GM21737 (cell line): ENCODE data around the gene PCSK4.

Experiments used
- ATAC-seq: cut with Tn5 transposase; IDR thresholded peaks from one replicate; pipeline ENCODE4 v1.9.1; 2021; ENCODE audit warnings: mild to moderate bottlenecking, moderate library complexity; ENCODE audit not compliant: unreplicated experiment

Gene PCSK4

DNA sequence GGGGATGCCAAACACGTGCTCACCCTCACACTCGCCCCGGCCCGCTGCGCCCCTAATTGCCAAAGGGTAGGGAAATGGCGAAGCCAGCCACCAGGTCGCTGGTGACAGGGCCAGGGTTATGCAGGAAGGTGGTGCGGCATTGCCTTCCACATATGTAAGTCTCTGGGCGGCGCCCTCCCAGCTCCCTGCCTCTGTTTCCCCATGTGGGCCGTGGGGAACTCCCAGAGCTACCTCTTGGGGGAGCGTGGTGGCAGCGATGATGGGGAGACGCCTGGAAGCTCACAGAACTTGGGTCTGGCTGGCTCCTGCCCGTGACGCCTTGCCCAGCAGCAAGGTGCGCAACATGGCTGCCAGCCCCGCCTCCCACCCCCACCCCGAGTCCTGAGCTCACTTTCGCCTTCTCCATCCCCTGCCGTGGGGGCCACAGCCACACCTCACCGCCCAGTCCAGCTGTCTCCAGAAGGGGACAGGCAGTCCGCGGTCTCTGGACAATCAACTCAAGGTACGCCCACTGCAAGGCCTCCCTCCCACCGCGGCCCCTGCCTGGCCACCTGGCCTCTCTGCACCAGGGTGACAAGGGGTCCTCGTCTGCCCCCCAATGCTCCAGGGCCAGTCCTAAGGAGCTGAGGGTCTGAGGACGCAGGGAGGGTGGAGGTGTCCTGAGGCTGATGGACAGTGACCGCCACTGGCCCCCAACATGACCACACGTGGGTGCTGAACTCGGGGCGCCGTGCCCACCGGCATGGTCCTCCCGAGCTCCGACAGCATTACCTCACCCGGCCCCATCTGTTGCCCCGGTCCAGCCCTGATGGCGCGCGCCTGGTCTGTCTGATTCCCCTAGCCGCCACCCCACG lies 17.7 kb downstream of the PCSK4 start:
- no peak for ATAC-seq

DNA sequence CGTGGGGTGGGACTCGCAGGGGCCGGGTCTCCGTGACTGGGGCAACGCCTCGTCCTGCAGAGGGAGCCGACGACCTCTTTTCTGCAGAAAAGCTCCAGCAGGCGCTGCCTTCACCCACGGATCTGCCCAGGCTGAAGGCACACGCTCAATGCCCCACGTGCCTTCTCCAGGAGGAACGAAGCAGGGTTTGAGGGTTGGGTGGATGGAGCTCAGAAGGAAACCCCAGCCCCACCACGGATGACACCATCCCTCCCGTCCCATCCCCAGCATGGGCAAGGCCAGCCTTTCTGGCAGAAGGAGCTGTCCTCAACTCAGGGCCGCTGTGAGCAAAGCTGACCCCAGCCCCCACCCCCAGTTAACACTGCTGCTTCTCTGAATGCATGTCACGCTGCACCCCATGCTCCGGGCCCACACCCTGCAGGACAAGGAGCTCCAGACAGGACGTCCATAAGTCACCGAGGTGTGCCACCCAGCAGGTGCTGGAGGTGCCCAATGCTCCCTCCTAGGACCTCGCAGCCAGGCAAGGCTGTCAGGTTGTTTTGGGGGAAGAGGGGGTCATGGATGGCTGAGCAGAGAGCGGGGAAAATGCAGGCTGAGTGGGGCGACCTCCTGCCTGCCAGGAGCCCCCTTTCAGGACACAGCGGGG lies 18.5 kb downstream of the PCSK4 start:
- ATAC-seq: no peak

GRCh38 chr19:1471010-1471514 lies 19.1 kb downstream of the PCSK4 start:
- no peak for ATAC-seq

- no peak for ATAC-seq
Measured at GRCh38 chr19:1470305-1471009, 19.7 kb downstream of the PCSK4 start.

- no peak for ATAC-seq
Measured at GRCh38 chr19:1470055-1470304, 20.2 kb downstream of the PCSK4 start.

GRCh38 chr19:1469255-1470054 lies 20.7 kb downstream of the PCSK4 start:
- no peak for ATAC-seq

GRCh38 chr19:1468821-1469254 lies 21.3 kb downstream of the PCSK4 start:
- no peak for ATAC-seq

- no peak for ATAC-seq
Measured at GRCh38 chr19:1468274-1468820, 21.8 kb downstream of the PCSK4 start.

GRCh38 chr19:1467490-1468273 lies 22.5 kb downstream of the PCSK4 start:
- ATAC-seq: no peak

GRCh38 chr19:1467215-1467489 lies 23.0 kb downstream of the PCSK4 start:
- ATAC-seq: no peak

- ATAC-seq: no peak
Measured at GRCh38 chr19:1466461-1467214, 23.5 kb downstream of the PCSK4 start.

GRCh38 chr19:1466018-1466460 lies 24.1 kb downstream of the PCSK4 start:
- no peak for ATAC-seq

- no peak for ATAC-seq
Measured at GRCh38 chr19:1465191-1466016, 24.7 kb downstream of the PCSK4 start.

DNA sequence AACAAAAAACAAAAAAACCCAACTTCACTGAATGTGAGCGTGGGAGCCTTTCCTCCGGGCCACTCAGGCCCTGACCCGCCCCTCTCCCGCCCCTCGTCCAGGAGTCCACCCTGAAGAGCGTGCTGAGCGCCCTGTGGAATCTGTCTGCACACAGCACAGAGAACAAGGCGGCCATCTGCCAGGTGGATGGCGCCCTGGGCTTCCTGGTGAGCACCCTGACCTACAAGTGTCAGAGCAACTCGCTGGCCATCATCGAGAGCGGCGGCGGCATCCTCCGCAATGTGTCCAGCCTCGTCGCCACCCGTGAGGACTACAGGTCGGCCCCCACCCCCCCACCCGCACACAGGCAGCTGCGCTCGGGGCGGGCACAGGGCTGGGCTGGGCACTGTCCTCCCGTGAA lies 28.3 kb downstream of the PCSK4 start:
- no peak for ATAC-seq

DNA sequence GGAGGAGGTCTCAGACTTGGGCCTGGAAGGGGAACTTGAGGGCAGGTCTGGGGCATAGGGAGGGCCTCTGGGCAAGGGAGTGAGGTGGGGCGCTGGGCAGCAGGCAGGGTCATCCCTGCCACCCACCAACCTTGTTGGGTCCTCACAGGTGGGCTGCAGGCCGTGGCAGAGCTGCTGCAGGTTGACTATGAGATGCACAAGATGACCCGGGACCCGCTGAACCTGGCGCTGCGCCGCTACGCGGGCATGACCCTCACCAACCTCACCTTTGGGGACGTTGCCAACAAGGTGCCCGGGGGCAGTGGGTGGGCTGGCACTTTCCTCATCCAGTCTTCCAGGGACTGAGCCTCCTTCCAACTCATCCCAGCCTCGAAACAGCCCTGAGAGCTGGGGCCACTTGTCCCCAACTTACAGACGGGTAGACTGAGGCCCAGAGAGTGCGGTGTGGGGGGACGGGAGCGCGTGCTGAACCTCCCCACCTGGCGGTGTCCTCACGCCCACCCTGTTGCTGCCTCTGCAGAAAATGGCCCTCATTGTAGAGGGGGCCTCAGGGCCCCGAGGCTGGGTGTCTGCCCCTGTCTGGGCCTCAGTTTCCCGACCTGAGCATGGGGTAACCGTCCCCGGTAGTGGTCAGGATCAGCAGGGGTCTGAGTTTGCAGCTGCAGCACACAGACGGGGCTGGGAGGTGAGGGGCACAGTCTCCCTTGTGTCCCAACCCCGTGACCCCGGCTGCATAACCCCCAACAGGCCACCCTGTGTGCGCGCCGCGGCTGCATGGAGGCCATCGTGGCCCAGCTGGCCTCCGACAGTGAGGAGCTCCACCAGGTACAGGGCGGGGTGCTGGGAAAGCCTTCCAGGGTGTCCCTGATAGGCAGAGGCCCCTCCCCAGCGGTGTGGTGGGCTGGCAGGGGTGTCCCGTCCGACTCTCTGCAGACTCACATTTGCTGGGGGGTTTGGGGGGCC lies 29.8 kb downstream of the PCSK4 start:
- no peak for ATAC-seq

DNA sequence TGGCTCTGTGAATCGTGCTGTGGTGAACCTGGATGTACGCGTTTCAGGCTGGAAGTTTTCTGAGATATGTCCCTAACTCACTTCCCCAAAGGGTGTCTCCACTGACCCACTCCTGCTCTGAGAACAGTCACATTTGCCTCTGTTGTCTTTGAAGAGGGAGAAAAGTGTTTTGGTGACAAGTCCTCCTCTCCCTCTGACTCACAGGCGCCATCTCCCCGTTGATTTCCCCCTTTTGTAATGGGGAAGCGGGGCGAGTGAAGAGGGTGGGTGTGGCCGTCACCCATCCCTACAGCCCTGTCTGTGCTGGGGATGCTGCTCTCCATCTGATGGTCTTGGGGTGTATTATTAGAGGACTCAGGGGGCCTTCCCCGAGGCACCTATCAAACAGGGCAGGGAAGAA lies 30.7 kb downstream of the PCSK4 start:
- ATAC-seq: no peak

DNA sequence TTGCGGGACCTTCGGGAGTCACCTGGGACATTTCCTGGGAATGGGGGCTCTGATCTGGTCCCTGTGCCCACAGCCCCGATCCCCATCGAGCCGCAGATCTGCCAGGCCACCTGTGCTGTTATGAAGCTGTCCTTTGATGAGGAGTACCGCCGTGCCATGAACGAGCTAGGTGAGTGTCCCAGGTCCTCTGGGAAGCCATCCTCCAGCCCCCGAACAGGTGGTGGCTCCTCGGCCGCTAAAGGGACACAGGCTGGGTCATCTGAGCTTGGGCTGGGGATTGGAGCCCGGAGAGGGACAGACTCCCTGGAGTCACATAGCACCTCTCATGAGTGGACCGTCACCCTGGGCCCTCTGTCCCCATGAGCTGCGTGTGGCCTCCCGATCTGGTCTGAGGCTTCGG lies 32.3 kb downstream of the PCSK4 start:
- no peak for ATAC-seq
